Body of pancreas (tissue), 4 donors: ENCODE data around the gene SMO. TPM values are rescaled to one million over a fixed set of nuclear protein-coding genes. Genes with fewer than 3 reads are reported as not detected.

Experiments used
- ATAC-seq: fragments of 150-250 bp; one replicate; pipeline ENCODE4 v1.9.1; 2016
- DNase-seq, 4 donors: peaks; one replicate each; pipeline ENCODE4 v3.0.0-alpha.2; 2019
- H3K27ac ChIP-seq, 4 donors: fragments of 200-600 bp; sonication (generic); 1 replicate in 3 of 4; 2 replicates in 1 of 4; pipeline versions ENCODE4 v1.5.1 to v1.6.1; 2016 to 2019; ENCODE audit warnings: mild to moderate bottlenecking in 1 of 4, mixed read lengths in 1 of 4, moderate library complexity in 1 of 4
- H3K27me3 ChIP-seq, 2 donors: fragments of 200-600 bp; sonication (generic); one replicate each; pipeline ENCODE4 v1.6.0; 2016; ENCODE audit warnings: mild to moderate bottlenecking in 1 of 2
- H3K36me3 ChIP-seq, 2 donors: fragments of 200-600 bp; sonication (generic); replicated peaks in 1 of 2; 2 replicates each; pipeline ENCODE4 v1.5.1; 2016; ENCODE audit warnings: low read depth in 2 of 2; ENCODE audit not compliant: insufficient read depth in 1 of 2
- H3K4me1 ChIP-seq: fragments of 200-600 bp; sonication (generic); one replicate; pipeline ENCODE4 v1.6.0; 2016
- H3K4me3 ChIP-seq, 2 donors: fragments of 200-600 bp; sonication (generic); 1 replicate in 1 of 2; 2 replicates in 1 of 2; pipeline ENCODE4 v1.5.1; 2016 to 2019
- H3K9me3 ChIP-seq, 3 donors: fragments of 200-600 bp; sonication (generic); 1 replicate in 2 of 3; 2 replicates in 1 of 3; pipeline ENCODE4 v1.5.1; 2016
- POLR2A ChIP-seq, 3 donors: fragments of 450-650 bp; IDR thresholded peaks; one replicate each; pipeline ENCODE4 v1.6.1; 2016; ENCODE audit warnings: antibody characterized with exemption in 3 of 3, mild to moderate bottlenecking in 2 of 3
- WGBS, 2 donors: methylation state at CpG; one replicate each; pipeline ENCODE4 v1.1.5; 2017; 5-methylcytosine and 5-hydroxymethylcytosine counted together
- intact Hi-C: fragments of 100-400 bp; cut with DNase I; formaldehyde crosslinking; loops from one replicate; pipeline ENCODE4 v1.15.1; 2023
- small RNA-seq: library from RNA; depleted of rRNA; stranded (forward); fragments of <200 nt; gene quantifications from one replicate; pipeline ENCODE3, GENCODE V24; 2016
- total RNA-seq, 2 donors: library from RNA; depleted of rRNA; stranded (reverse); fragments of >200 nt; gene quantifications; one replicate each; pipeline ENCODE4 v1.1.0, GENCODE V29; 2016
- TF ChIP-seq, protein P1 (sequence below), 7 experiments: fragments of 450-650 bp in 4 of 7; fragments of 200-600 bp in 3 of 7; sonication (generic) in 3 of 7; IDR thresholded peaks; one replicate each; pipeline ENCODE4 v1.5.1; 2016 to 2019; ENCODE audit warnings: antibody characterized with exemption in 7 of 7

SMO gene
- total RNA-seq, 2 donors from 2014 or later = 6.5 to 12.2 TPM

DNA sequence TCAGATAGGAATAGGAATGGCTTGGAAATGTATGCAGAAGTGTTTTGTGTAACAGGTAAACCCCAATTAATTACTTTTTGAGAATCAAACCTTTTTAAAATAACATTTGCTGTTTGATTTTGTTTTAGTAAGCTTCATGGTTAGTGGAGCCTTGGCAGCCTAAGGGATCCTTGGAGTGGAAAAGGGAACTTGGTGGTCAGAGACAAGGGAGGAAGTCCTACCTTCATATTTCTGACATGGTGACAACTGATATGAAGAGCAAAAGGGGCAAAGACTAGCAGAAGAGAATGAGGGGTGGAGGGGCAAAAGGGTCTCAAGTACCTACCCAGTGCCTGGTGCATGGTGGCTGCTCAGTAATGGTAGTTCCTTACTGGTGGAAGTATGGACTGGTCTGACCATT lies 68.7 kb downstream of the SMO start:
- no peak for TF ChIP-seq POLR2A (IDR thresholded peaks at IDR 0.05)
- TF ChIP-seq, protein P1, sequence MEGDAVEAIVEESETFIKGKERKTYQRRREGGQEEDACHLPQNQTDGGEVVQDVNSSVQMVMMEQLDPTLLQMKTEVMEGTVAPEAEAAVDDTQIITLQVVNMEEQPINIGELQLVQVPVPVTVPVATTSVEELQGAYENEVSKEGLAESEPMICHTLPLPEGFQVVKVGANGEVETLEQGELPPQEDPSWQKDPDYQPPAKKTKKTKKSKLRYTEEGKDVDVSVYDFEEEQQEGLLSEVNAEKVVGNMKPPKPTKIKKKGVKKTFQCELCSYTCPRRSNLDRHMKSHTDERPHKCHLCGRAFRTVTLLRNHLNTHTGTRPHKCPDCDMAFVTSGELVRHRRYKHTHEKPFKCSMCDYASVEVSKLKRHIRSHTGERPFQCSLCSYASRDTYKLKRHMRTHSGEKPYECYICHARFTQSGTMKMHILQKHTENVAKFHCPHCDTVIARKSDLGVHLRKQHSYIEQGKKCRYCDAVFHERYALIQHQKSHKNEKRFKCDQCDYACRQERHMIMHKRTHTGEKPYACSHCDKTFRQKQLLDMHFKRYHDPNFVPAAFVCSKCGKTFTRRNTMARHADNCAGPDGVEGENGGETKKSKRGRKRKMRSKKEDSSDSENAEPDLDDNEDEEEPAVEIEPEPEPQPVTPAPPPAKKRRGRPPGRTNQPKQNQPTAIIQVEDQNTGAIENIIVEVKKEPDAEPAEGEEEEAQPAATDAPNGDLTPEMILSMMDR (IDR thresholded peaks at IDR 0.05) = no peak
- Histone ChIP-seq H3K36me3 (peaks cover 0 to 2% of the 10 kb centered on the region in 2 donors), H3K27ac (no peak overlapping the region), H3K9me3 (no peaks in the 10 kb centered on the region), H3K27me3 (no peaks in the 10 kb centered on the region), H3K4me1 (peaks cover 5% of the 10 kb centered on the region), H3K4me3 (no peak overlapping the region)
- ATAC-seq = no peak
- DNase-seq = no peak
- intact Hi-C loops = no loop called here

- TF ChIP-seq, protein P1 (IDR thresholded peaks at IDR 0.05) = no peak
- no peak for TF ChIP-seq POLR2A (IDR thresholded peaks at IDR 0.05)
- Histone ChIP-seq H3K36me3 (peaks cover 0 to 2% of the 10 kb centered on the region in 2 donors), H3K27me3 (no peaks in the 10 kb centered on the region), H3K9me3 (no peaks in the 10 kb centered on the region), H3K4me1 (no peaks in the 10 kb centered on the region), H3K4me3 (no peak overlapping the region), H3K27ac (no peak overlapping the region)
- intact Hi-C loops = no loop called here
- ATAC-seq (no peak), DNase-seq (no peak)
- 82 to 83% methylated on average over 4 of the region's 4 CpGs for WGBS, 2 donors
Observed at GRCh38 chr7:129258649-129259389, 70.4 kb downstream of the SMO start.

GRCh38 chr7:129262324-129262723 lies 73.9 kb downstream of the SMO start:
- ATAC-seq (no peak), DNase-seq (no peak)
- Histone ChIP-seq H3K4me3 (no peak overlapping the region), H3K9me3 (no peaks in the 10 kb centered on the region), H3K27ac (no peak overlapping the region), H3K4me1 (no peaks in the 10 kb centered on the region), H3K27me3 (no peaks in the 10 kb centered on the region), H3K36me3 (peaks cover 0 to 2% of the 10 kb centered on the region in 2 donors)
- TF ChIP-seq, protein P1 (IDR thresholded peaks at IDR 0.05) = no peak
- no peak for TF ChIP-seq POLR2A (IDR thresholded peaks at IDR 0.05)
- intact Hi-C loops = no loop called here
- WGBS, 2 donors = 87 to 89% methylated on average over 2 of the region's 2 CpGs

Small RNAs within 50 kb of the gene (small RNA-seq; reads per million reads assigned to genes)
- gene RNY1P11 = not detected

Other genes starting within 250 kb of the SMO start
- 10 to 100 TPM; 15.8 to 23.9 TPM for gene TNPO3, start 133.5 kb upstream of the SMO start, total RNA-seq
- gene TSPAN33, start 43.9 kb upstream of the SMO start, total RNA-seq = 10 to 100 TPM; 12.5 to 17.1 TPM
- gene AHCYL2, start 36.4 kb downstream of the SMO start, total RNA-seq = 10 to 100 TPM in 1 of 2 donors, 1 to 10 TPM in 1; 9.3 to 51.4 TPM
- under 1 TPM in 1 of 2 donors, not detected in 1; 0.26 TPM for gene STRIP2, start 245.8 kb downstream of the SMO start, total RNA-seq